ENCODE measurements around the gene LRRC37B. TPM values are rescaled to one million over a fixed set of nuclear protein-coding genes. Genes with fewer than 3 reads are reported as not detected.

The LRRC37B gene
- total and polyA plus RNA-seq, 7 donors, result 1.5 to 6.5 (median 2.9) TPM

GRCh38 chr17:31997005-31997404, 10.2 kb upstream of the LRRC37B start:
- Histone ChIP-seq H3K4me1 (no peaks in the 10 kb centered on the region), H3K4me3 (no peak overlapping the region), H3K27ac (no peak overlapping the region), H3K36me3 (ENCODE audit: insufficient read depth in 1 of 2, low read depth in 1 of 2) (peaks cover 5 to 88% of the 10 kb centered on the region in 2 donors), H3K27me3 (ENCODE audit: insufficient read depth in 3 of 3, low read length in 2 of 3) (no peaks in the 10 kb centered on the region), H3K9me3 (no peaks in the 10 kb centered on the region)
- ATAC-seq (no peak), DNase-seq (no peak)
- WGBS, 3 donors, result 93 to 94% (median 94%) methylated on average over 6 of the region's 6 CpGs
- no peak for TF ChIP-seq CTCF (IDR thresholded peaks at IDR 0.05)
- intact Hi-C loops (cut with DNase I), result loop anchor here (10.0 kb wide), 2 partner anchors 102 to 112 kb away; no protein-coding TSS in a partner anchor

- ATAC-seq, result peak; percentile 68 to 77 (median 70)
- H3K4me3 ChIP-seq, result peak overlapping the region; percentile 83
- no peaks in the 10 kb centered on the region for H3K36me3 ChIP-seq (ENCODE audit: insufficient read depth in 1 of 2, low read depth in 1 of 2)
- peak overlapping the region; percentile 75 for H3K27ac ChIP-seq
- peaks cover 7% of the 10 kb centered on the region for H3K4me1 ChIP-seq
- no peaks in the 10 kb centered on the region for H3K27me3 ChIP-seq (ENCODE audit: insufficient read depth in 3 of 3, low read length in 2 of 3)
- DNase-seq, result peak in 1 of 2 donors; percentile 19
- TF ChIP-seq CTCF (IDR thresholded peaks at IDR 0.05), result no peak
- WGBS, 3 donors, result 0 to 1% (median 0%) methylated on average over 43 to 80 of the region's 80 CpGs
- intact Hi-C loops (cut with DNase I), result loop anchor here in 1 of 2 donors (5.0 kb wide), 1 partner anchor 135 kb away; the partner anchor contains the start of gene RHOT1
- no peaks in the 10 kb centered on the region for H3K9me3 ChIP-seq
Observed at GRCh38 chr17:32007463-32008298, 498 bp downstream of the LRRC37B start.

GRCh38 chr17:32009262-32009542, 2.0 kb downstream of the LRRC37B start:
- 89 to 90% (median 90%) methylated on average over 2 of the region's 2 CpGs for WGBS, 3 donors
- no peaks in the 10 kb centered on the region for H3K27me3 ChIP-seq (ENCODE audit: insufficient read depth in 3 of 3, low read length in 2 of 3)
- H3K4me3 ChIP-seq, result peak overlapping the region; percentile 83
- DNase-seq, result no peak
- intact Hi-C loops (cut with DNase I), result loop anchor here in 1 of 2 donors (5.0 kb wide), 1 partner anchor 133 kb away; the partner anchor contains the start of gene RHOT1
- TF ChIP-seq CTCF (IDR thresholded peaks at IDR 0.05), result no peak
- ATAC-seq, result no peak
- H3K27ac ChIP-seq, result no peak overlapping the region
- H3K9me3 ChIP-seq, result no peaks in the 10 kb centered on the region
- no peaks in the 10 kb centered on the region for H3K36me3 ChIP-seq (ENCODE audit: insufficient read depth in 1 of 2, low read depth in 1 of 2)
- peaks cover 7% of the 10 kb centered on the region for H3K4me1 ChIP-seq

- H3K27ac ChIP-seq, result no peak overlapping the region
- intact Hi-C loops (cut with DNase I), result loop anchor here in 1 of 2 donors (10.0 kb wide), 1 partner anchor 125 kb away; no protein-coding TSS in a partner anchor
- DNase-seq (no peak), ATAC-seq (no peak)
- peak overlapping the region; percentile 83 for H3K4me3 ChIP-seq
- no peak for TF ChIP-seq CTCF (IDR thresholded peaks at IDR 0.05)
- H3K4me1 ChIP-seq, result peaks cover 12% of the 10 kb centered on the region
- 78 to 84% (median 83%) methylated on average over 4 of the region's 4 CpGs for WGBS, 3 donors
- no peaks in the 10 kb centered on the region for H3K27me3 ChIP-seq (ENCODE audit: insufficient read depth in 3 of 3, low read length in 2 of 3)
- H3K36me3 ChIP-seq (ENCODE audit: insufficient read depth in 1 of 2, low read depth in 1 of 2), result no peaks in the 10 kb centered on the region
- no peaks in the 10 kb centered on the region for H3K9me3 ChIP-seq
Observed at GRCh38 chr17:32010114-32010513, 2.9 kb downstream of the LRRC37B start.

All from psoas muscle (tissue), 8 donors.